Lung (tissue), 12 donors: ENCODE data around the gene OSTF1. TPM values are rescaled to one million over a fixed set of nuclear protein-coding genes. Genes with fewer than 3 reads are reported as not detected.

ENCODE experiments used
- ATAC-seq: fragments of 200-7000 bp; cut with Tn5 transposase; one replicate; pipeline ENCODE4 v1.9.1; 2020; ENCODE audit warnings: moderate number of reproducible peaks; ENCODE audit not compliant: insufficient read depth, low FRiP score
- DNase-seq, 3 donors: peaks; one replicate each; pipeline ENCODE4 v3.0.0-alpha.2; 2013 to 2017
- H3K27ac ChIP-seq, 2 donors: one replicate each; pipeline ENCODE4 v1.5.1; 2013; ENCODE audit warnings: mild to moderate bottlenecking in 2 of 2, moderate library complexity in 2 of 2, control low read depth in 1 of 2, inconsistent platforms in 1 of 2, low read depth in 1 of 2, low read length in 1 of 2
- H3K27me3 ChIP-seq, 3 donors: one replicate each; pipeline ENCODE4 v1.5.1; 2013; ENCODE audit warnings: low read length in 2 of 3; ENCODE audit not compliant: control insufficient read depth in 3 of 3, insufficient read depth in 3 of 3
- H3K36me3 ChIP-seq, 4 donors: one replicate each; pipeline ENCODE4 v1.5.1; 2013; ENCODE audit warnings: low read length in 4 of 4, mild to moderate bottlenecking in 1 of 4, moderate library complexity in 1 of 4; ENCODE audit not compliant: control insufficient read depth in 4 of 4, insufficient read depth in 4 of 4
- H3K4me1 ChIP-seq, 5 donors: one replicate each; pipeline ENCODE4 v1.5.1; 2013; ENCODE audit warnings: low read length in 5 of 5, mild to moderate bottlenecking in 2 of 5, moderate library complexity in 1 of 5; ENCODE audit not compliant: control insufficient read depth in 5 of 5, insufficient read depth in 5 of 5
- H3K4me3 ChIP-seq: one replicate; pipeline ENCODE4 v1.5.1; 2013; ENCODE audit warnings: mild to moderate bottlenecking, control low read depth, moderate library complexity
- H3K9ac ChIP-seq, 2 donors: one replicate each; pipeline ENCODE4 v1.5.1; 2013; ENCODE audit warnings: low read length in 2 of 2, control low read depth in 1 of 2; ENCODE audit not compliant: insufficient read depth in 1 of 2
- H3K9me3 ChIP-seq, 4 donors: one replicate each; pipeline ENCODE4 v1.5.1; 2013; ENCODE audit warnings: low read length in 3 of 4, mild to moderate bottlenecking in 1 of 4, moderate library complexity in 1 of 4; ENCODE audit not compliant: control insufficient read depth in 4 of 4, insufficient read depth in 3 of 4
- CTCF ChIP-seq: IDR thresholded peaks from 2 replicates; pipeline ENCODE4 v1.5.1; 2012; ENCODE audit warnings: mild to moderate bottlenecking; ENCODE audit errors: control extremely low read depth, extremely low read depth
- WGBS, 2 donors: extraction: QIAGEN DNeasy Blood & Tissue Kit; methylation state at CpG; one replicate each; pipeline ENCODE4 v1.1.7; 2013; 5-methylcytosine and 5-hydroxymethylcytosine counted together
- polyA plus RNA-seq, 2 donors: library from polyadenylated mRNA; stranded (reverse); fragments of 200-250 nt; gene quantifications; one replicate each; pipeline ENCODE4 v1.2.1, GENCODE V29; 2013
- total RNA-seq, 2 donors: library from RNA; depleted of rRNA in 1 of 2; stranded (reverse); fragments of >200 nt in 1 of 2; gene quantifications; one replicate each; pipeline ENCODE4 v1.2.1, GENCODE V29; 2014 to 2021
- donor health status: control.
- donor health status: control.
- donor health status: Bipolar disorder and iron deficiency.
- donor health status: healthy.
- donor health status: DM: yes; HTN: yes; CAD: no.

The OSTF1 gene
- total and polyA plus RNA-seq, 4 donors, result 50.9 to 91.0 (median 72.0) TPM

DNA sequence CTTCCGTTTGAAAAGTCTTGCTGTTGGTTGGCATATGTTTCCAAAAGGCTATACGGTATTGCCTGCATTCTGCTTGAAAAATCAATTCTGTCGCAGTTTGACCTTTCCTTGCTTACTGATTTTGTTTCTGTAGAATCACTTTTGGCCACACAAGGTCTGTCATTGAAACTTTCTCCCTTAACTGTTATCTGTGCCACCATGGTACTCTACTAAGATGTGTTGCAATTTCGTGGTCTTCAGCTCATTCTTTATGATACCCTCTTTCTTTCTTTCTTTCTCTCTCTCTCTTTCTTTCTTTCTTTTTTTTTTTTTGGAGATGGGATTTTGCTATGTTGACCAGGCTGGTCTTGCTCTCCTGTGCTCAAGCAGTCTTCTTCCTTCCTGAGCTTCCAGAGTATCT is 4.5 kb downstream of the OSTF1 start:
- H3K4me3 ChIP-seq, result no peak overlapping the region
- 77 to 80% methylated on average over 4 of the region's 4 CpGs for WGBS, 2 donors
- no peak overlapping the region for H3K9ac ChIP-seq
- H3K9me3 ChIP-seq, result no peaks in the 10 kb centered on the region
- H3K27me3 ChIP-seq, result no peaks in the 10 kb centered on the region
- TF ChIP-seq CTCF, result no peak
- DNase-seq, result no peak
- ATAC-seq, result no peak
- H3K36me3 ChIP-seq, result peaks cover 0 to 5% (median 0%) of the 10 kb centered on the region in 4 donors
- H3K4me1 ChIP-seq, result peaks cover 3 to 42% (median 12%) of the 10 kb centered on the region in 5 donors
- no peak overlapping the region for H3K27ac ChIP-seq

DNA sequence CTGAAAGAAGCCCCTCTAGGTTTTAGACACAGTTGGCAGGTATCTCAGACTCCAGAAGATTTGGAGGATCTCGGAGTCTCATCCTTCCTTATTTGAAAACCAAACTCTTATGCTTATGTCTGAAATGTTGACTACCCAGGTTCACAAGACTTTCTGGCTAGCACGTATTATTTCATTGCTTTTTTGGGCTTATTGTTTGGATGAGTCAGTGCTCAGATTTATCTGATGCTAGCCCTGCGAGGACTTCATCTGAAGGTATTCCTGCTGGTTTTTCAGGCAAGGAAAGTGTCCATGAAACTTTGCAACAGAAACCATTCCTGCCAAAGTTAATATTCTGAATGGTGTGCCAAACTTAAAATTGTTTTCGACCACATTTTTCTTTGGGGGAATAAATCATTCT is 8.5 kb downstream of the OSTF1 start:
- ATAC-seq (no peak), DNase-seq (no peak)
- TF ChIP-seq CTCF, result no peak
- H3K4me1 ChIP-seq, result peaks cover 5 to 36% (median 23%) of the 10 kb centered on the region in 5 donors
- no peak overlapping the region for H3K4me3 ChIP-seq
- no peaks in the 10 kb centered on the region for H3K9me3 ChIP-seq
- peaks cover 0 to 3% (median 0%) of the 10 kb centered on the region in 4 donors for H3K36me3 ChIP-seq
- WGBS, 2 donors, result 82 to 85% methylated on average over 4 of the region's 4 CpGs
- H3K27me3 ChIP-seq, result no peaks in the 10 kb centered on the region
- H3K9ac ChIP-seq, result no peak overlapping the region
- H3K27ac ChIP-seq, result no peak overlapping the region

- peak overlapping the region in 1 of 2 donors; percentile 84 for H3K9ac ChIP-seq
- WGBS, 2 donors, result 54 to 75% methylated on average over 9 of the region's 9 CpGs
- DNase-seq (peak in 2 of 3 donors; percentile 61 to 70), ATAC-seq (peak; percentile 53)
- H3K4me1 ChIP-seq, result peaks cover 5 to 48% (median 18%) of the 10 kb centered on the region in 5 donors
- peaks cover 0 to 5% (median 0%) of the 10 kb centered on the region in 4 donors for H3K36me3 ChIP-seq
- peak overlapping the region in 1 of 2 donors; percentile 72 for H3K27ac ChIP-seq
- no peaks in the 10 kb centered on the region for H3K27me3 ChIP-seq
- no peak for TF ChIP-seq CTCF
- no peak overlapping the region for H3K4me3 ChIP-seq
- no peaks in the 10 kb centered on the region for H3K9me3 ChIP-seq
Observed at GRCh38 chr9:75101004-75101588, 12.8 kb downstream of the OSTF1 start.
